Lower lobe of right lung (tissue), 2 donors: Measurements from ENCODE around the gene ADGRL4. TPM values are rescaled to one million over a fixed set of nuclear protein-coding genes. Genes with fewer than 3 reads are reported as not detected.

Experiments
- ATAC-seq, 2 donors: fragments of 200-7000 bp; cut with Tn5 transposase; one replicate each; pipeline ENCODE4 v1.9.1; 2020 to 2022; ENCODE audit warnings: mild to moderate bottlenecking in 2 of 2, moderate library complexity in 2 of 2
- DNase-seq: peaks from one replicate; pipeline ENCODE4 v3.0.0-alpha.2; 2020
- H3K27ac ChIP-seq: fragments of 200-600 bp; one replicate; pipeline ENCODE4 v1.8.0; 2022
- H3K27me3 ChIP-seq: fragments of 200-600 bp; one replicate; pipeline ENCODE4 v1.8.0; 2022; ENCODE audit warnings: low read depth
- H3K36me3 ChIP-seq: fragments of 200-600 bp; one replicate; pipeline ENCODE4 v1.8.0; 2022; ENCODE audit warnings: mild to moderate bottlenecking
- H3K4me1 ChIP-seq: fragments of 200-600 bp; one replicate; pipeline ENCODE4 v1.8.0; 2022
- H3K4me3 ChIP-seq: fragments of 200-600 bp; one replicate; pipeline ENCODE4 v1.8.0; 2022; ENCODE audit warnings: mild to moderate bottlenecking
- H3K9me3 ChIP-seq: fragments of 200-600 bp; one replicate; pipeline ENCODE4 v1.8.0; 2022
- CTCF ChIP-seq: fragments of 200-600 bp; IDR thresholded peaks from one replicate; pipeline ENCODE4 v1.8.0; 2022; ENCODE audit warnings: antibody characterized with exemption, mild to moderate bottlenecking
- intact Hi-C: fragments of 100-400 bp; cut with DNase I; formaldehyde crosslinking; loops from one replicate; pipeline ENCODE4 v1.11.0; 2022
- total RNA-seq: library from RNA; stranded (reverse); fragmentation: NEBNext Ultra II Directional; extraction: Animal tissue kit (Norgen Biotek cat#: 25700); gene quantifications from one replicate; pipeline ENCODE4 v1.2.1, GENCODE V29; 2021
- donor health status: DM: no; HTN: yes; CAD: no; lungs with severe emphysema.

Gene ADGRL4
- total RNA-seq, 1 donor from 2014 or later: 18.8 TPM

DNA sequence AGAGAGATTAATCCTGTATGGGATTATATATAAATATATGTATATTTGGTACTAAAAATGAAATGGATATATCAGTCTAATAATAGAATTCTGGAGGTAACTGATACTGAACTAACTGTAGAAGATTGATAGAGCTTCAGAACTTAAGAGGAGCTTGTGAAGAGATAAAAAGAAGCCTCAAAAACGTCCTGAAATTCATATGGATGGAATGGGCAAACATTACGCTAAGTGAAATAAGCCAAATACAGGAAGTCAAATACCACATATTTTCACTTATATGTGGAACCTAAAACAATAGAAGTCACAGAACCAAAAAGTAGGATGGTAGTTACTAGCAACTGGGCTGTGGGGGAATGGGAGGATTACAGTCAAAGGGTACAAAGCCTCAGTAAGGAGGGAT lies 36.0 kb upstream of the ADGRL4 start:
- no peaks in the 10 kb centered on the region for H3K27me3 ChIP-seq
- no peak for ATAC-seq
- intact Hi-C loops: no loop called here
- H3K4me3 ChIP-seq: no peak overlapping the region
- no peaks in the 10 kb centered on the region for H3K4me1 ChIP-seq
- no peaks in the 10 kb centered on the region for H3K36me3 ChIP-seq
- H3K9me3 ChIP-seq: no peaks in the 10 kb centered on the region
- DNase-seq: no peak
- TF ChIP-seq CTCF: no peak
- no peak overlapping the region for H3K27ac ChIP-seq

DNA sequence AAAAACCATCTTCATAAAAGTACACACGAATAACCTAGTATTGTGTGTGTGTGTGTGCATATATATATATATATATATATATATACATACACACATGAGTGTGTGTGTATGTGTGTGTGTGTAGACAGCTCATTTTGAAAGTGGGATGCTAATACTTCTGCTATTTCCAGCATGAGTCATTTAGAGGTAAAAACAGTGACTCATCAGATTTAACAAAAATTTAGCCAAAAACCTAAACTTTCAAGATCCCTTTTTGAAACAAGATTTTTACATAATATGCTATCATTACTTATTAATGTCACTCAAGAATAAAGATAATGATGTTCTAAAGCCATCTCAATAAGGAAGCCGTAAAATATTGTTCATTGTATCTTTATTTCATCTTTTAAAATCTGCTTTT lies 35.6 kb upstream of the ADGRL4 start:
- ATAC-seq: no peak
- no peak for TF ChIP-seq CTCF
- no peak for DNase-seq

GRCh38 chr1:79041666-79042065 lies 35.1 kb upstream of the ADGRL4 start:
- ATAC-seq (no peak), DNase-seq (no peak)
- intact Hi-C loops: no loop called here
- Histone ChIP-seq H3K27ac (no peak overlapping the region), H3K36me3 (no peaks in the 10 kb centered on the region), H3K9me3 (peaks cover 6% of the 10 kb centered on the region), H3K27me3 (no peaks in the 10 kb centered on the region), H3K4me3 (no peak overlapping the region), H3K4me1 (no peaks in the 10 kb centered on the region)
- TF ChIP-seq CTCF: no peak

More for the DNA sequence above, 35.6 kb upstream of the ADGRL4 start:
- no peak overlapping the region for H3K4me3 ChIP-seq
- no peaks in the 10 kb centered on the region for H3K27me3 ChIP-seq
- no peaks in the 10 kb centered on the region for H3K36me3 ChIP-seq
- peaks cover 2% of the 10 kb centered on the region for H3K9me3 ChIP-seq
- H3K4me1 ChIP-seq: no peaks in the 10 kb centered on the region
- intact Hi-C loops: no loop called here
- no peak overlapping the region for H3K27ac ChIP-seq

DNA sequence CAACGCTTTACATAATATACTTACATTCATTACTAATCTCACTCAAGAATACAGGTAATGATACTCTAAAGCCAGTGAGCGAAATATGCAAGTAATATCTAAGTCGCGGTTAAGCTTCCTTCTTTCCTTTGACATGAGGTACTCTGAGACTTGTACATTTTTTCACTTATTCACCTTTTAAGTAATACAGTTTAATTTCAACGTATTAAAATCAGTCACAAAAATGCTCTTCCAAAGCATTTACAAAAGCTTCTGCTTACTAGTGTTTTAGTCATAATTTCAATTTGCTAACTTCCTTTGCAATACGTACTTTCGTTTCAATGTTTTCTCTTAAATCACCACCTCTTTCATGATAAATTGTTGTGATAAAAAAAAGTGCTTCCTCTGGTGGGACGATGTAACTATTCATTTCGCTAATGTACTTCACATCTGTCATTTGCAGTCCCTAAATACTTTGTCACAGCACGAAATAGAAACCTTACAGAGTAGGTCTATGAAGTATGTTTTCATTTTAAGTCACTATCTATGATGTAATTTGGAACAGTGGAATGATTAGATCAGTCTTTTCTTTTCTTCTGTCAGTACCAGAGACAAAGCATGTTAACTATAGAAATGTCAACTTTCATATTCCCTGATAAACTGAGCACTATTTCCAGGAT lies 34.0 kb upstream of the ADGRL4 start:
- peak overlapping the region; percentile 20 for H3K4me3 ChIP-seq
- no peaks in the 10 kb centered on the region for H3K36me3 ChIP-seq
- H3K9me3 ChIP-seq: peaks cover 7% of the 10 kb centered on the region
- H3K27ac ChIP-seq: no peak overlapping the region
- intact Hi-C loops: no loop called here
- TF ChIP-seq CTCF: no peak
- H3K27me3 ChIP-seq: no peaks in the 10 kb centered on the region
- no peaks in the 10 kb centered on the region for H3K4me1 ChIP-seq
- ATAC-seq (no peak), DNase-seq (no peak)

DNA sequence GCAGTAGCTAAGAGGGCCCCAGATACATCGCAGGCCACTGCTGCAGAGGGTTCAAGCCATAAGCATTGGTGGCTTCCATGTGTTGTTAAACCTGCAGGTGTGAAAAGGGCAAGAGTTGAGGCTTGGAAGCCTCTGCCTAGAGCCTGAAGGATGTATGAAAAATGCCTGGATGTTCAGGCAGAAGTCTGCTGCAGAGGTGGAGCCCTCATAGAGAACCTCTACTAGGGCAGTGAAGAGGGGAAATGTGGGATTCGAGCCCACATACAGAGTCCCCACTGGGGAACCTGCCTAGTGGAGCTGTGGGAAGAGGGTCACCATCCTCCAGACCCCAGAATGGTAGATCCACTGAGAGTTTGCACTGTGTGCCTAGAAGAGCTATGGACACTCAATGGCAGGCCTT lies 30.6 kb upstream of the ADGRL4 start:
- no peak for ATAC-seq
- DNase-seq: no peak
- Histone ChIP-seq H3K27me3 (no peaks in the 10 kb centered on the region), H3K4me3 (no peak overlapping the region), H3K36me3 (no peaks in the 10 kb centered on the region), H3K27ac (no peak overlapping the region), H3K9me3 (peaks cover 7% of the 10 kb centered on the region), H3K4me1 (no peaks in the 10 kb centered on the region)
- intact Hi-C loops: no loop called here
- TF ChIP-seq CTCF: no peak

DNA sequence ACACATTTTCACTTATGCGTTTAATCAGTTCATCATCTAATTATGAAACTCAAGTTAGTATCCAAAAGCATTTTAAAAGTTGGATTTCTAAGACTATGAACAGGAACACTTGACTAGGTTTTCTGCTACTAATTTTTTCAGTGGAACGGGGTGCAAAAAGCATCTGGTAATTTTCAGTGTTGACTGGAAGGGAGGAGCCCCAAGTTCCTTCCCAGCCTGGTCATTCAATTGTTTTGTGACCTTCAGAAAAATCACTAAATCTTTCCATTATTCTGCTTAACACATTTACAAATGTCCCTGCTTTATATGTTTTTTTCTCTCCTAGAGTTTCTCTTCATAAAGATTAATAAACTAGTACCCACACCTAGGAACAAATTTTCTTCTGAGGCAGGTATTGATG lies 6.0 kb upstream of the ADGRL4 start:
- Histone ChIP-seq H3K36me3 (no peaks in the 10 kb centered on the region), H3K27me3 (no peaks in the 10 kb centered on the region), H3K4me3 (no peak overlapping the region), H3K27ac (no peak overlapping the region), H3K4me1 (no peaks in the 10 kb centered on the region), H3K9me3 (no peaks in the 10 kb centered on the region)
- no peak for ATAC-seq
- intact Hi-C loops: no loop called here
- TF ChIP-seq CTCF: no peak
- no peak for DNase-seq
